UCSD-AML1 (cell line): Measurements from ENCODE around the gene ING1.
"Not testable (repeated sequence)": the region's sequence is repeated elsewhere in the genome, so short reads cannot be mapped to it uniquely, and the experiment has no call there.

ENCODE experiments used
- DNase-seq: peaks from one replicate; lab custom pipeline; 2025; ENCODE audit not compliant: unreplicated experiment; lab: John Stamatoyannopoulos, UW

ING1 gene

DNA sequence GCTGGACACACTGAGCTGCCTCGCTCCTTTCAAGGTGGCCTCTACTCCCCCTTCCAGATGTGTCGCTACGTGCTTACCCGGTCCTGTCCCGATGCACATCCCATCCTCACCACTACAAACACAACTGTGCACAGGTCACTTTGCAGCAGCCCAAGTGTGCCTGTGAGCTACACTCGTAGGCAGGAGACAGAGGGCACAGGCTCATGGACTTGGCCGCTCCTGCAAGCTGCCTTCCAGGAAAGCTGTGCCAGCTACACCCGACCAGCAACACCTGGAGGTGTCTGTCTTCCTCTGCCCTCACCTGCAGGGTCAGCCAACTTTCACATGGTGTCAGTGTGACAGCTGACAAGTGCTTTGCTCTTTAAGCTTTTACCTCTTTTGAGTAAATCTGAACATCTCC, 23.0 kb upstream of the ING1 start:
- DNase-seq: no peak

DNA sequence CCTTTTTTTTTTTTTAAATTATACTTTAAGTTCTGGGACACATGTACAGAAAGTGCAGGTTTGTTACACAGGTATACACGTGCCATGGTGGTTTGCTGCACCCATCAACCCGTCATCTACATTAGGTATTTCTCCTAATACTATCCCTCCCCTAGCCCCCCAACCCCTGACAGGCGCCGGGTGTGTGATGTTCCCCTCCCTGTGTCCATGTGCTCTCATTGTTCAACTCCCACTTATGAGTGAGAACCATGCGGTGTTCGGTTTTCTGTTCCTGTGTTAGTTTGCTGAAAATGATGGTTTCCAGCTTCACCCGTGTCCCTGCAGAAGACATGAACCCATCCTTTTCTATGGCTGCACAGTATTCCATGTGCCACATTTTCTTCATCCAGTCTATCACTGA, 17.7 kb upstream of the ING1 start:
- DNase-seq: not testable (repeated sequence)

DNA sequence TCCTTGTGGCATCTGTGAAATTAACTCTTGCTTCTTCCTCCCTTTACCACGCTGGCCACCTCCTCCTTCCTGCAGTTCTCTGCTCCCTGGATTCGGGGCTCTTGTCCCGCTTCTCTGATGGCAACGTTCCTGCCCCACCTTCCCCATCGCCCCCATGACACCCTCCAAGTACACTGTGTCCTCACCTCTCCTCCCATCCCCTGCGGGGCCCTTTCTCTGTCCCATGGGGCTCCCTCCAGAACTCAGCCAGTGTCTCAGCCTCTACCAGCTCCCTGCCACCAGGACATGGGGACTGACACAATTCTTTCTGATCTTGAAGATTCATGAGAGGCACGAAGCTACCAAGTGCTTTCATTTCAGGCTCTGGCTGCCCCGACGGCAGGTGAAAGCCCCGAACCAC, 16.7 kb upstream of the ING1 start:
- DNase-seq: no peak

DNA sequence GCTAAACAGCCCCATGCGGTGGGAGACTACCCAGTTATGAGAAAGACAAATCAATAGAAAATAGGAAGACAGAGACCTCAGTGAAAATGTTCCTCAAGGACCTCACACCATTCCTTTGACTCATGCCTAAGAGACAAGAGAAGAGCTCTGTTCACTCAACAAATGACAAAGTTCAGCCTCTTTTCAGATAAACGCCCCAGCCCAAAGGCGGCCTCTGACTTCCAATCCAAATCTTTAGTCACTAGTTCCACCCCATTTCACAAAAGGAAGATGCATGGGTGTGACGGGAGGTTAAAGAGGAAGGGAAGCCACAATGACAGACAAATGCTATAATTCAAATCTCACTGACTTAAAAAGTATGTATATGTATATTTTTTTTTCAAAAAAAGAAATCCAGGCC, 15.7 kb upstream of the ING1 start:
- no peak for DNase-seq

DNA sequence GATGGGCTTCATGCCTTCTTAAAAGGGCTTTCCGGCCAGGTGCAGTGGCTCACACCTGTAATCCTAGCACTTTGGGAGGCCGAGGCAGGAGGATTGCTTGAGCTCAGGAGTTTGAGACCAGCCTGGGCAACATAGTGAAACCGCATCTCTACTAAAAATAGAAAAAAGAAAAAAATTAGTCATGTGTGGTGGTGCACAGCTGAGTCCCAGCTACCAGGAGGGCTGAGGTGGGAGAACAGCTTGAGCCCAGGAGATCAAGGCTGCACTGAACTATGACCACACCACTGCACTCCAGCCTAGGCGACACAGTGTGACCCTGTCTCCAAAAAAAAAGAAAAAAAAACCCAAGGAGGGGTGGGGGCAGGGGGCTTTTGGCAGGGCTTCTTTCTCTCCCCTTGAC, 14.8 kb upstream of the ING1 start:
- no peak for DNase-seq

DNA sequence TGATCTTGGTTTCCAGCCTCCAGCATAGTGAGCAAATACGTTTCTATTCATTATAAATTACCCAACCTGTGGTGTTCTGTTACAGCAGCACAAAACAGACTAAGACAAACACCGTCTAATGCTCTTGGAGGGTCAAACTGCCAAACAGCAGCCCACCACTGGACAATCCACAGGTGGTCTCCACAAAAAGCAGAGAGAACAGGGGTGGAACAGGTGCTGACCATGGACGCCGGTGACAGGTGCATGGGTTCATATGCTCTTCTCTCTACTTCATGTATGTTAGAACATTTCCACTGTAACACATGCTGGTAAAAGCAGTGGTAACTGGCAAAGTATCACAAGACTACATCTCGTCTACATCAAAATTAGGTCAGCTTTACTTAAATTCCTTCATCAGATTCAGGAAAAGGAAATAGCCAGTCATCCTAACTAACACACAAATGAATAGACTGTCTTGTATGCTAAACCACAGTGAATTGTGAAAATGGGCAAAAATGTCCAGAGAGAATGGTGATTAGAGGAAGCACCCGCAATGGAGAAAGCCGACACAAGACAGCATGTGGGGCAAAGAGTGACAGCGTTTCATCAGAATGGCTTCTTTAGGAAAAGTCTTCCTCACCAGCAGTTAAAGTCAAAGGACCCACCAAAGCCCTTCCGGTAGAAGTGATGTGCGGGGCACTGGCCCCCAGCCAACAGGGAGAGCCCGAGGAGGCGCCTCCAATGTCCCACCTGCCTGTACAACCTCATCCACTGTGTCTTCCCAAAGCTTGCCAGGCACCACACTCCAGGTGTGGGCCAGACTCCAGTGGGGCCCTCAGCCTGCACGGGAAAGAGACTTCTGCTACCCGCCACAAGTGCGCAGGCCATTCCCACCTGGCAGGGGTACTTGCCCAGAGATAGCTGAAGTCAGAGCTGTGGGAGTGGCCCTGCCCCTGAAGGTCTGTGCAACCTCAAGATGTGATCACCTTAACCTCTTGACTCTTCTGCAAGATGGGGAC, 14.1 kb upstream of the ING1 start:
- no peak for DNase-seq

DNA sequence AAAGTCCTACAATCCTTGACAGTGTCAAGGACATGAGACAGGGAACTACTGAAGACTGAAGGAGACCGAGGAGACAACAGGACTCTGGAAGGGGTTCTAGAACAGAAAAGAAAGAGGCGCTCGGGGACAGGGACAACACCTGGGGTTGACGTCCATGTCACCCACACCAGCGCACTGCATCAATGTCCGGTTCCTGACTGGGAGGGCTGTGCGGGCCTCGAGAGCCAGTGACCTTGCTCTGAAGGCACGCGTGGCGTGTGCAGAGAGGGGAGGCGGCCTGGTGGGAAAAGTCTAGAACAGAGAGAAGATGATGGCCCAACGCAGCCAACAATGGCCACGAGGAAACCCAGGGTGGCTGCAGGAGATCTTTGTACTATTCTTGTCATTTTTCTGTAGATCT, 13.3 kb upstream of the ING1 start:
- DNase-seq: no peak

DNA sequence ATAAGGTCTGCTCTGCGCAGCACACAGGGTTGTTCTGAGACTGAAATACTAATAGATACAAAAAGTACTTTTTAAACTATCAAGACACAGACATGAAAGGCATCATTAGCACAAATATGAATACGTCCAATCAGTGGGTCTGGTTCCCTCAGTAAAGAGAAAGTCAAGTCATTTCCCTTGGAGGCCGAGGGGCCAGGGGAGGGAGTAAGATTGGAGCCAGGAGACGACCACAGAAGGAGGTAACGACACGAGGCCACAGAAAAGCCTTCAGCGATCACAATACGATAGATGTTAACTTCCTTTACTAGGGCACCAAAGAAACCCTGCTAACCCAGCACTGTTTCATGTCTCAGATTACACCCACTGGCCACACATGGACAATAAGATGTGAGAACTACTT, 12.9 kb upstream of the ING1 start:
- no peak for DNase-seq

DNA sequence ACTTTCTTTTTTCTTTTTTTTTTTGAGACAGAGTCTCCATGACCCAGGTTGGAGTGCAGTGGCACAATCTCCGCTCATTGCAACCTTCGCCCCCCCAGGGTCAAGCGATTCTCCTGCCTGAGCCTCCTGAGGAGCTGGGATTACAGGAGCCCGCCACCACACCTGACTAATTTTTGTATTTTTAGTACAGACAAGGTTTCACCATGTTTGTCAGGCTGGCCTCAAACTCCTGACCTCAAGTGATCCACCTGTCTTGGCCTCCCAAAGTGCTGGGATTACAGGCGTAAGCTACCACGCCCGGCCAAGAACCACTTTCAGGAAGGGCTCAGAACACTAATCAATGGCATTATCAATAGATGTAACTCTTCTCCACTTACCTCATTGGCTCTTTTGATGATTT, 12.4 kb upstream of the ING1 start:
- DNase-seq: not testable (repeated sequence)

DNA sequence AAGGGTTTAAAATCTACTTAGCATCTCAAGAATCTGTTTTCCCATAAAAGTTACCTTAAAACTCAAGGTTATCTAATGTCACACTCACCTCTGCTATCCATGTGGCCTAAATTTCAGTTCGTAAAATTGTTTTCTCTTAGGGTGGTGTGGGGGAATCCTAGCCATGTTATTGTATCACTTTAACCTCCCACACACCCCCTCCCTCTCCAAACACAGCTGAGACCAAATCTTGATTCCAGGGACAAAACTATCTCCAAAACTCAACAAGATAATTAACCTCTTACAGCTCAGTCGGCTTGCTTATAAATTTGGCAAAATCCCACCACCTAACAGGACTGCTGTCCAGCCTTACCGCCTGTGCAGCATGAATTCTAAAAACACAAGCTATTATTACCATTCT, 11.4 kb upstream of the ING1 start:
- DNase-seq: no peak

DNA sequence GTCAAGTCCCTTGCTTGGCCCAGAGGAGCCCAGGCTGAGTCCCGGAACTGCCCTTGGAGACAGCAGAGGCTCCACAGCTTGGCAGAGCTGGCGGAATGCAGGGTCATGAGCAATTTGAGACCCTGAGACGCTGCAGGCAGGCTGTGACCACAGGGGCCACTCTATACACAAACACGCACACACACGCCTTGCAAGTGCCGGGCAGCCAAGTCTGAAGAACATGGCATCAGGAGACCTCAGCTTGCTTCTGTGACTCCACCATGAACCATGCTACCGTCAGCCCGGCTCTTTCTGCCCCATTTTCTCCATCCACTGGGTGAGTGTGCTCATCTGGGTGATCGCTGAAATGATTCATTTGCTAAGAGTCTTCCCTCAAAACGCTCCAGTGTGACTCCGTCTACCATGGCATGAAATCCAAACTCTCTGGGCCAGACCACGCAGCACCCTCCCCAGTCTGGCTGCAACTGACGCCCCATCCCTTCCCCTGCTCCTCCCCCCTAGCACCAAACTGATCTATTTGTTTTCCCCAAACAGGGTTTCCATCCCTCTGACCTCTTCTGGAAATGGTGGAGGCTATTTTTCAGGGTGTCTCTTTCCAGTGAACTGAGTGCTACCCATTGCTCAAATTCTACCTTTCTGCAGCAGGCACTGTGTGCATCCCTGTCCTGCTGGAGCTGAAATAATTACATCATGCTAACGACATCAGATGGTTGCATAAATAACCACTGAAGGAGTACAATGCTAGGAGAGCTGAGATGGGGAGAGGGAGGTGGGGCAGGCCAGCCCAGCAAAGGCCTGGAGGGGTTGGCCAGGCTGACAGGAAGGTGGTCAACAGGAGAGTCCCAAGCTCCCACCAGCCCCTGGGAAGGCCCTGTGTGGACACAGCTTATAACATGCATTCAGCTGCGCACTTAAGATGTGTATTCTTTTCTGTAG, 10.6 kb upstream of the ING1 start:
- no peak for DNase-seq

DNA sequence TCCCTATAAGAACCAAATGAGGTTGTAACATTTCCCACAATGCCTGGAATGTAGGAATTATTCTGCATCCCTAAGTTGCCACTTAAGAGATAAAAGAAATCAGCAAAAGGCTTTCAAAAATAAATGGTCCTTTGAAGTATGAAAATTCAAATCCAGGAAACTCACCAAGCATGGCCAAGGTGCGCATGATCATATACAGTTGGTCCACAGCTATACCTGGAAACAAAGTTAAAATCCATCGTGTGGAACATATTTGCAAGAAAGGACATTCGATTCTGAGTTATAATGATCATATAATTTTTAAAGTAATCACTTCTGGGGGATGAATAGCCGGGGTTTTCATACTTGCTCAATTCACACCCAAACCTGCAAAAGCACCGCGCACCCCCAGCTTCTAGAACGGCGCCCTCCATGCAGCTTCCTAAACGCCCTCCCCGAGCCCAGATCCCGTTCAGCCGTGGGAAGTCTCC, 8.1 kb upstream of the ING1 start:
- no peak for DNase-seq

DNA sequence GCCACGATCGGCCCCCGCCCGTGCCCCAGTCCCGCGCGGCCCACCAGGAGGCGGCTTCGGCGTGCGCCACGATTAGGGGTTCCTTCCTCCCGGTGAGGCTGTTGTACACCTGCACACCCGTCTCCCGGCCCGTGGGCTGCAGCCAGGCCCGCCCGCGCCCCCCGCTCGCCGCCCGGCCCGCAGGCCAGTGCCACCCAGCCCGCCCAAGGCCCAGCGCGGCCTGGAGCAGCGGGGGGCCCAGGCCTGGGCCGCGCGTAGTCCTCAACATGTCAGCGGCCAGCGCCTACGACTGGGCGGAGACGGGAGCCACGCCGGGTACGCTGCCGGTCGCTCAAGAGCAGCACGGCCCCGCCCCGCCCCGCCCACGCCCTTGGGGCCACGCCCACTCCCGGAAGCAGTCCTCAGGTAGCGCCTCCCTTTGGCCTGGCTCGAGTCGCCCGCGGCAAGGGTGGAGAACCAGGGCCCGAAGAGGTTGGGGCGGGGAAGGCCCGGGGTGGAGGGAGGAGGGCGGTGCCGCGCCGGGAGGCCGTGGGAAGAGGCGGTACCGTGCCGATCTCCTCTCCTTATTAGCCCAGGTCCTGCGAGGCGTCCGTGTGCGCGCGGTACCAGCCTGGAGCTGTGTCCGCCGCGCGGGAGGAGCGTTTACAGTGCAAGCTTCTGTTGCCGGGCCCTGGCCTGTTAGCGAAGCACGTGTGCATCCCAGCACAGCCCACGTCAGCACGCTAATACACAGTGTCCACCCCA, 7.5 kb upstream of the ING1 start, which contains the start of gene CARS2:
Gene CARS2, minus strand, starts transcription at position 291 of the 744 bp plus-strand sequence. Its CDS starts 23 bp downstream, at position 268.
- peak; percentile 98 for DNase-seq

DNA sequence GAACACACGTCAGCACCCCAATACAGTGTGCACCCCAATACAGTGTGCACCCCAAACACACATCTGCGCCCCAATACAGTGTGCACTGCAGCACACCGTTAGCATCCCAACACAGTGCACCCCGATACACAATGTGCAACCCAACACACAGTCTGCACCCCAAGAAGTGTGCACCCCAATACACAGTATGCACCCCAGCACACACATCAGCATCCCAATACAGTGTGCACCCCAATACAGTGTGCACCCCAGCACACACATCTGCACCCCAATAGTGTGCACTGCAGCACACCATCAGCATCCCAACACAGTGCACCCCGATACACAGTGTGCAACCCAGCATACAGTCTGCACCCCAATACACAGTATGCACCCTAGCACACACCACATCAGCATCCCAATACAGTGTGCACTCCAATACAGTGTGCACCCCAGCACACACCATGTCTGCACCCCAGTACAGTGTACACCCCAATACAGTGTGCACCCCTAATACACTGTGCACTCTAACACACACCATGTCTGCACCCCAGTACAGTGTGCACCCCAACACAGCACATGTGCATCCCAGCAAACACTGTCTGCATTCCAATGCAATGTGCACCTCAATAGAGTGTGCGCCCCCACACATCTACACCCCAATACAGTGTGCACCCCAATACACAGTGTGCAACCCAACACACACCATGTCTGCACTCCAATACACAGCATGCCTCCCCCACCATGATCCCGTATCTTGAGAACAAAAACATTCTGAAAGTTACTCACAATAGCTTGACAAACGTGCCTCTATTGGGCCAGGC, 6.7 kb upstream of the ING1 start:
- no peak for DNase-seq

DNA sequence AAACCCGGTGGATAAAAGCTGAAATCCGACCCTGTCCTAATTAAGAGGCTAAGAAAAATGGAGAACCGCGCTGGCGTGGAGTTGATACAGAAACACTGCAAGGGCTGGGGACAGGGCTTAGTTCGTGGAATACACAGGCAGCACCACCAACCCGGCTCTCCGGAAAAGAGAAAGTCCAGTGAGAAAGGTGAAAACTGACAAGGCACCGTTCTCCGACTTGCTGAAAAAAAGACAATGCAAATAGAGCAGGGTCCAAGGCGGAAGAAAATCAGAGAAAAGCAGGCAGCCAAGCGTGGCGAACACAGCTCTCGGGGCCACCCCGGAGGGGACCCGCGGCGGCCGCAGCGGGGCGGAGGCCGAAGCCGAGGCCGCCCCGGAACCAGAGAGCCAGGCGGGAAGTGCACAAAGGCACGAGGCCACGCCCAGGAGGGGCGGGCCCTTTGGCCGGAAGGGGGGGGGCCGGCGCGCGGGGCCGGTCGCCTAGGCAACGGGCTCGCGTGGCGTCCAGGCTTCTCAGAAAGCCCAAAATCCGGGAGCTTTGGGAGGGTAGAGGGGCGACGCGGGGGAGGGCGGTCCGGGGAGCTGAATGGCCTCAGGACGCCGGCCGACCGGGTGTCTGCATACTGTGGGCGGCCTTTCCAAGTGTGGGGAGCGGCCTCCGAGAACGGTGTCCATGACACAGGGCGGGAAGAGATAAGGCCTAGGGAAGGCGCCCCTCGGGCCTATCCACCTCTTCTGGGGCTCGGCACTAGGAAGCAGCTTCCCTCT, 1.2 kb upstream of the ING1 start:
- peak; percentile 90 for DNase-seq

DNA sequence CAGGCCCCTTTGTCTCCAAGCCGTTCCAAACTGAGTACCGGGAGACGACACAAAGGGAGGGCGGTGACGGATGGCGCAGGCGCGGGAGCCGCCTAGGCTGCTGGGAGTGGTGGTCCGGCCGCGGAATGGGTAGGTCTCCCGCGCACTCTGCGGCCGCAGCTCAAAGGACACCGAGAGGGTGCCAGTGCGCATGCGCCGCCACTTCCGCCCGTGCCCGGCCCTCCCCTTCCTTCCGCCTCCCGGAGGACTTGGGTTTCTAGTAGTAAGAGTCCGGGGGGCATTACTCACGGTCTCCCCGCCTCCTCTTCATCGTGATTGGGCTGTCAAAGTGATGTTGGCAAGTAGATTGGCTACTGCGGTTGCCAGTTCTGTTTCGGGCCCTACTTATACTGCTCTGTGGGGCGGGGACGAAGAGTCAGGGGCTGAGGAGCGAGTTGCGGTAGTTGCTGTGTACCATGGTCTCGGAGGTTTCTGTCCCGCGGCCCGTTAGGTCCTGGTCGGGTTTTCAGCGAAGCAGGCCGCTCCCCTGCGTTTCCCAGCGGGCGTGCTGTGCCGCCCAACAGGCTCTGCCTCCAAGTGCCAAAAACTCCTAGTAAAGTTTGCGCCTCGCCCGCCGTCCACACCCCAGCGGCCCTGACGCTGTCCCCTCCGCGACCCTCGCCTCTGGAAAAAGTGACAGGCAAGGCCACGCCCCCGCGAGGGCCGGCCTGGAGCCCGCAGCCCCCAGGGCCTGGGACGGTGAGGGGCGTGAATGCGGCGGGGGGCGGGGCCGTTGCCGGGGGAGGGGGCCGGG, 455 bp upstream of the ING1 start:
- peak; percentile 100 for DNase-seq

DNA sequence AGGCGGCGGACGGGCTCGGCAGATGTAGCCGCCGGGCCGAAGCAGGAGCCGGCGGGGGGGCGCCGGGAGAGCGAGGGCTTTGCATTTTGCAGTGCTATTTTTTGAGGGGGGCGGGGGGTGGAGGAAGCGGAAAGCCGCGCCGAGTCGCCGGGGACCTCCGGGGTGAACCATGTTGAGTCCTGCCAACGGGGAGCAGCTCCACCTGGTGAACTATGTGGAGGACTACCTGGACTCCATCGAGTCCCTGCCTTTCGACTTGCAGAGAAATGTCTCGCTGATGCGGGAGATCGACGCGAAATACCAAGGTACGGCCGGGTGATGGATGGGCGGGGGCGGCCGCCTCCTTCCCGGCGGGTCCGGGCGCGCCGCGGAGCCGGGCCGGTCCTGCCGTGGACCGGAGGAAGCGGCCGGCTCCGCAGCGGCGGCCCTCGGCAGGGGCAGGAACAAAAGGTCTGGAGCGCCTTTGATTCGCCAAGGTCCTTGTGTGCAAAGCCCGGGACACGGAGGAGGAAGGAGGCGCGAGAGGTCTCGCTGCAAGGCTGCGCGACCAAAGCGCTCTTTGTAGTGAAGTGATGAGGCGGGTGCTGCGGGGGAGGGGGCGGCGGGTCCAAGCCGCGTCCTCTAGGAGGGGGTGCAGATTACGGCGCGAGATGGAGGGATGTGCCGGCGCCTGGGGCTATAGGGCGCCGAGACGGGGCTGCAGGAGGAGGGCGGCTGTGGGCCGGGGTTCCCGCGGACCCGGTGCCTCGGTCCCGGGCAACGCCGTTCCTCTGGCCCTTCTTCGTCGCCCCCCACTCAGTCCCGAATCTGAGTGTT, 689 bp downstream of the ING1 start:
- peak; percentile 63 for DNase-seq
